Measurements from ENCODE around the gene UVRAG.

DNA sequence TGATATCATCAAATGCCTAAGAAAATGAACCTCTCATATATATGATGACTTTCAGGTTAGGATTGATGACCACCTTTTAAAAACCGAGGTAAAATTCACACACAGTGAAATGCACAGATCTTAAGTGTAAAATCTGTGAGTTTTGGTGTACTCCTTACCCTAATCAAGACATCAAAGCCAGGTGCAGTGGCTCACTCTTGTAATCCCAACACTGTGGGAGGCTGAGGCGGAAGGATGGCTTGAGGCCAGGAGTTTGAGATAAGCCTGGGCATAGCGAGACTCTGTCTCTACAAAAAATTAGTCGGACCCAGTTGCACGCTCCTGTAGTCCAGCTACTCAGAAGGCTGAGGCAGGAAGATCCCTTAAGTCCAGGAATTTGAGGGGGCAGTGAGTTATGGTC is 140.4 kb downstream of the UVRAG start:
- TF ChIP-seq, protein P1, sequence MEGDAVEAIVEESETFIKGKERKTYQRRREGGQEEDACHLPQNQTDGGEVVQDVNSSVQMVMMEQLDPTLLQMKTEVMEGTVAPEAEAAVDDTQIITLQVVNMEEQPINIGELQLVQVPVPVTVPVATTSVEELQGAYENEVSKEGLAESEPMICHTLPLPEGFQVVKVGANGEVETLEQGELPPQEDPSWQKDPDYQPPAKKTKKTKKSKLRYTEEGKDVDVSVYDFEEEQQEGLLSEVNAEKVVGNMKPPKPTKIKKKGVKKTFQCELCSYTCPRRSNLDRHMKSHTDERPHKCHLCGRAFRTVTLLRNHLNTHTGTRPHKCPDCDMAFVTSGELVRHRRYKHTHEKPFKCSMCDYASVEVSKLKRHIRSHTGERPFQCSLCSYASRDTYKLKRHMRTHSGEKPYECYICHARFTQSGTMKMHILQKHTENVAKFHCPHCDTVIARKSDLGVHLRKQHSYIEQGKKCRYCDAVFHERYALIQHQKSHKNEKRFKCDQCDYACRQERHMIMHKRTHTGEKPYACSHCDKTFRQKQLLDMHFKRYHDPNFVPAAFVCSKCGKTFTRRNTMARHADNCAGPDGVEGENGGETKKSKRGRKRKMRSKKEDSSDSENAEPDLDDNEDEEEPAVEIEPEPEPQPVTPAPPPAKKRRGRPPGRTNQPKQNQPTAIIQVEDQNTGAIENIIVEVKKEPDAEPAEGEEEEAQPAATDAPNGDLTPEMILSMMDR (IDR thresholded peaks at IDR 0.05; ENCODE audit: low read depth, low read length, missing input control): no peak
- TF ChIP-seq EGR1 (IDR thresholded peaks at IDR 0.05; ENCODE audit: low read depth in 2 of 2) (no peak), FOXA1 (IDR thresholded peaks at IDR 0.05) (no peak)
- TF ChIP-seq, protein P2, sequence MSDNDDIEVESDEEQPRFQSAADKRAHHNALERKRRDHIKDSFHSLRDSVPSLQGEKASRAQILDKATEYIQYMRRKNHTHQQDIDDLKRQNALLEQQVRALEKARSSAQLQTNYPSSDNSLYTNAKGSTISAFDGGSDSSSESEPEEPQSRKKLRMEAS (IDR thresholded peaks at IDR 0.05): no peak
- TF ChIP-seq, protein P3, sequence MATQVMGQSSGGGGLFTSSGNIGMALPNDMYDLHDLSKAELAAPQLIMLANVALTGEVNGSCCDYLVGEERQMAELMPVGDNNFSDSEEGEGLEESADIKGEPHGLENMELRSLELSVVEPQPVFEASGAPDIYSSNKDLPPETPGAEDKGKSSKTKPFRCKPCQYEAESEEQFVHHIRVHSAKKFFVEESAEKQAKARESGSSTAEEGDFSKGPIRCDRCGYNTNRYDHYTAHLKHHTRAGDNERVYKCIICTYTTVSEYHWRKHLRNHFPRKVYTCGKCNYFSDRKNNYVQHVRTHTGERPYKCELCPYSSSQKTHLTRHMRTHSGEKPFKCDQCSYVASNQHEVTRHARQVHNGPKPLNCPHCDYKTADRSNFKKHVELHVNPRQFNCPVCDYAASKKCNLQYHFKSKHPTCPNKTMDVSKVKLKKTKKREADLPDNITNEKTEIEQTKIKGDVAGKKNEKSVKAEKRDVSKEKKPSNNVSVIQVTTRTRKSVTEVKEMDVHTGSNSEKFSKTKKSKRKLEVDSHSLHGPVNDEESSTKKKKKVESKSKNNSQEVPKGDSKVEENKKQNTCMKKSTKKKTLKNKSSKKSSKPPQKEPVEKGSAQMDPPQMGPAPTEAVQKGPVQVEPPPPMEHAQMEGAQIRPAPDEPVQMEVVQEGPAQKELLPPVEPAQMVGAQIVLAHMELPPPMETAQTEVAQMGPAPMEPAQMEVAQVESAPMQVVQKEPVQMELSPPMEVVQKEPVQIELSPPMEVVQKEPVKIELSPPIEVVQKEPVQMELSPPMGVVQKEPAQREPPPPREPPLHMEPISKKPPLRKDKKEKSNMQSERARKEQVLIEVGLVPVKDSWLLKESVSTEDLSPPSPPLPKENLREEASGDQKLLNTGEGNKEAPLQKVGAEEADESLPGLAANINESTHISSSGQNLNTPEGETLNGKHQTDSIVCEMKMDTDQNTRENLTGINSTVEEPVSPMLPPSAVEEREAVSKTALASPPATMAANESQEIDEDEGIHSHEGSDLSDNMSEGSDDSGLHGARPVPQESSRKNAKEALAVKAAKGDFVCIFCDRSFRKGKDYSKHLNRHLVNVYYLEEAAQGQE (IDR thresholded peaks at IDR 0.05): no peak
- TF ChIP-seq, protein P4, sequence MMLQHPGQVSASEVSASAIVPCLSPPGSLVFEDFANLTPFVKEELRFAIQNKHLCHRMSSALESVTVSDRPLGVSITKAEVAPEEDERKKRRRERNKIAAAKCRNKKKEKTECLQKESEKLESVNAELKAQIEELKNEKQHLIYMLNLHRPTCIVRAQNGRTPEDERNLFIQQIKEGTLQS (IDR thresholded peaks at IDR 0.05): no peak
